NCI-H2081 (cell line): ENCODE data around the gene RSAD2.
"Not testable (repeated sequence)": the region's sequence is repeated elsewhere in the genome, so short reads cannot be mapped to it uniquely, and the experiment has no call there.

Source experiments
- DNase-seq, 2 experiments: peaks; one replicate each; lab custom pipeline; 2025; lab: John Stamatoyannopoulos, UW

The RSAD2 gene

GRCh38 chr2:6927186-6927585 is 49.6 kb downstream of the RSAD2 start:
- no peak for DNase-seq

GRCh38 chr2:6927753-6928152 is 50.2 kb downstream of the RSAD2 start:
- no peak for DNase-seq

- DNase-seq: no peak
Observed at GRCh38 chr2:6928452-6928851, 50.9 kb downstream of the RSAD2 start.

GRCh38 chr2:6929196-6929819 is 51.7 kb downstream of the RSAD2 start:
- no peak for DNase-seq

GRCh38 chr2:6930923-6931647 is 53.5 kb downstream of the RSAD2 start:
- DNase-seq: no peak

GRCh38 chr2:6931753-6932152 is 54.2 kb downstream of the RSAD2 start:
- DNase-seq: no peak

- no peak for DNase-seq
Observed at GRCh38 chr2:6932206-6932605, 54.6 kb downstream of the RSAD2 start.

GRCh38 chr2:6932828-6933227 is 55.3 kb downstream of the RSAD2 start:
- no peak for DNase-seq

GRCh38 chr2:6933911-6934310 is 56.3 kb downstream of the RSAD2 start:
- DNase-seq: no peak

GRCh38 chr2:6934345-6934744 is 56.8 kb downstream of the RSAD2 start:
- no peak for DNase-seq

GRCh38 chr2:6934758-6935651 is 57.4 kb downstream of the RSAD2 start:
- DNase-seq: no peak

- not testable (repeated sequence) for DNase-seq
Observed at GRCh38 chr2:6935652-6936020, 58.1 kb downstream of the RSAD2 start.

- DNase-seq: peak; percentile 52 to 84
Observed at GRCh38 chr2:6937157-6937556, 59.6 kb downstream of the RSAD2 start.

GRCh38 chr2:6937582-6937981 is 60.0 kb downstream of the RSAD2 start:
- no peak for DNase-seq

GRCh38 chr2:6939071-6939470 is 61.5 kb downstream of the RSAD2 start:
- DNase-seq: no peak

- DNase-seq: no peak
Observed at GRCh38 chr2:6940820-6941219, 63.2 kb downstream of the RSAD2 start.

- DNase-seq: no peak
Observed at GRCh38 chr2:6941299-6942046, 63.9 kb downstream of the RSAD2 start.

GRCh38 chr2:6942848-6943247 is 65.3 kb downstream of the RSAD2 start:
- no peak for DNase-seq

- DNase-seq: no peak
Observed at GRCh38 chr2:6943523-6943922, 65.9 kb downstream of the RSAD2 start.

- no peak for DNase-seq
Observed at GRCh38 chr2:6943971-6944370, 66.4 kb downstream of the RSAD2 start.

- DNase-seq: no peak
Observed at GRCh38 chr2:6944555-6944954, 67.0 kb downstream of the RSAD2 start.
